Right ventricle myocardium inferior (tissue), 1 donor: ENCODE measurements around the gene HKDC1. TPM values are rescaled to one million over a fixed set of nuclear protein-coding genes. Genes with fewer than 3 reads are reported as not detected.
"Not testable (repeated sequence)": the region's sequence is repeated elsewhere in the genome, so short reads cannot be mapped to it uniquely, and the experiment has no call there.

Source experiments
- ATAC-seq: fragments of 200-7000 bp; cut with Tn5 transposase; one replicate; pipeline ENCODE4 v1.9.1; 2020; ENCODE audit warnings: mild to moderate bottlenecking, moderate library complexity
- DNase-seq: peaks from one replicate; pipeline ENCODE4 v3.0.0; 2021; ENCODE audit errors: missing footprints
- intact Hi-C: fragments of 100-400 bp; cut with DNase I; formaldehyde crosslinking; loops from one replicate; pipeline ENCODE4 v1.11.0; 2022
- total RNA-seq: library from RNA; stranded (reverse); fragmentation: NEBNext Ultra II Directional; extraction: Animal tissue kit (Norgen Biotek cat#: 25700); gene quantifications from one replicate; pipeline ENCODE4 v1.2.1, GENCODE V29; 2021
- donor health status: DM: no; HTN: yes; CAD: no; lungs with severe emphysema.

Gene HKDC1
- total RNA-seq, 1 donor from 2014 or later = not detected

DNA sequence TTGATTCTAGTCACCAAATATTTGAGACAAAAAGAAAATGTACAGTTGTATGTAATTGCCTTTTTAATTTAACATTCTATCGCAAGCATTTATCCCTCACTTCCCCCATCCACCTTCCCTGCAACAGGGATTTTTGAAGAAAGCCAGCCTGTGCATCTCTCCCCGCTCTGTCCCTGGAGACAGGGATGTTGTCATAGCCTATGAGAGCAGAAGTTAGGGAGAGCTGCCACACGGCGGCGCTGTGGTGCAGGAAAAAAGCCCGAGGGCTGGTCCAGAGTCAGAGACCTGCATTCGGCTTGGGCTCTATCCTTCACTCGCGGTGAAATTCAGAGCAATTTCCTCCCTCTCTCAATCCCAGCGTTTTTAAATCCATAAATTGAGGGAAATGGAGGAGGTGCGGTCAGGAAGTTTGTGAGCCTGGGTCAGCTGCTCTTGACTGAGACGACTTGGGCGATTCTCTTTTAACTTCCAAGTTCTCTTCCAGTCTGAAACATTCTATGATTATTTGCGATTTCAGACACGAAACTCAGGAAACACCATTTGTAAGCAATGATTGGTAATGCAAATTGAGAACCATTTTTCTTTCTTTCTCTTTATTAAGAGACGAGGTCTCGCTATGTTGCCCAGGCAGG is 17.5 kb downstream of the HKDC1 start:
- intact Hi-C loops = loop anchor here (1.0 to 5.0 kb wide), 3 partner anchors 80 to 175 kb away; no protein-coding TSS in a partner anchor
- DNase-seq = peak; percentile 93
- ATAC-seq = peak; percentile 97

DNA sequence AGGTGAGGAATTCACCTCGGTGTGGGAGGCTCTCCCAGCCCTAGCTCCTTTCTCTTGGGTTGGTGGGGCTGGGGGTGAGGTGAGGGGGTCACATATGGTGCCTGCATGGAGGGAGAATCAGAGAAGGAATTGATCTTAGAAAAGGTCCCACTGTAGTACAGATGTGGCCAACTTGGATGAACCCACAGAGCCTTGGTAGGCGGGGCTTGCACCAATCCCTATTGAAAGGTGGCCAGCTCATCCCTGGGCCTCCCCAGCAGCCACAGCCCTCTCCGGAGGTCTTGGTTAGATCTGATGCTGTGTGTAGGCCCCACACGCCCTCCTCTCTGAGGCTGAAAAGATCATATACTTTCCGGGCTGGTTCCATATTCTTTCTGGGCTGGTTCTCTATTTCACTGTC is 19.0 kb downstream of the HKDC1 start:
- no peak for ATAC-seq
- DNase-seq = no peak
- intact Hi-C loops = loop anchor here (5.0 kb wide), 2 partner anchors 78 to 173 kb away; no protein-coding TSS in a partner anchor

- intact Hi-C loops = loop anchor here (5.0 kb wide), 2 partner anchors 77 to 172 kb away; no protein-coding TSS in a partner anchor
- ATAC-seq (no peak), DNase-seq (no peak)
These were observed 19.8 kb downstream of the HKDC1 start for GRCh38 chr10:69239816-69240434.

DNA sequence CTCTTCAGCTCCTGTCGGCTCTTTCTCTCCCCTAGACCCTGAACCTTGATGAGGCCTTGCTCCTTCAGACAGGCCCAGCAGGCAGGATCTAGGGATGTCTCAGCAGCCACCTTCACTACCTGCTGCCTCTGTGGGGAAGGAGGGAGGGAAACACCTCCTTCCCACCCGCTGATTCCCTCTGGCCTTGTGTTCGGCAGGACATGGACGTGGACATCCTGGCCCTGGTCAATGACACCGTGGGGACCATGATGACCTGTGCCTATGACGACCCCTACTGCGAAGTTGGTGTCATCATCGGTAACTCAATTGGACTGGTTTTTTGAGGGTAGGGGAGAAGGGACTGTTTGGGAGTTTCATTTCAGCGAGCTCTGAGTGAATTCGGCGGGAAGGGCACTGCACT is 20.3 kb downstream of the HKDC1 start:
- no peak for ATAC-seq
- intact Hi-C loops = no loop called here
- DNase-seq = no peak

DNA sequence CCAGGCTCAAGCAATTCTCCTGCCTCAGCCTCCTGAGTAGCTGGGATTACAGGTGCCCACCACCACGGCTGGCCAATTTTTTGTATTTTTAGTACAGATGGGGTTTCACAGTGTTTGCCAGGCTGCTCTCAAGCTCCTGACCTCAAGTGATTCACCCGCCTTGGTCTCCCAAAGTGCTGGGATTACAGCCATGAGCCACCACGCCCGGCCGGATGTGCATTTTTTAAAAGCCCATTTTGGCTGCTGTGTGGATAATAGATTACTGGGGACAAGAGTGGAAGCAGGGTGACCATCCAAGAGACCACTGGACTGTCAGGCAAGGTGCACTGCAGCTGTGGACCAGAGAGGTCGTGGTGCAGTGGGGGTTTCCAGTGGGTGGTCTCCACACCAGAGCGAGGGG is 21.4 kb downstream of the HKDC1 start:
- ATAC-seq = no peak
- DNase-seq = no peak
- intact Hi-C loops = no loop called here

GRCh38 chr10:69242040-69242851 is 22.1 kb downstream of the HKDC1 start:
- ATAC-seq (no peak), DNase-seq (no peak)
- intact Hi-C loops = no loop called here

DNA sequence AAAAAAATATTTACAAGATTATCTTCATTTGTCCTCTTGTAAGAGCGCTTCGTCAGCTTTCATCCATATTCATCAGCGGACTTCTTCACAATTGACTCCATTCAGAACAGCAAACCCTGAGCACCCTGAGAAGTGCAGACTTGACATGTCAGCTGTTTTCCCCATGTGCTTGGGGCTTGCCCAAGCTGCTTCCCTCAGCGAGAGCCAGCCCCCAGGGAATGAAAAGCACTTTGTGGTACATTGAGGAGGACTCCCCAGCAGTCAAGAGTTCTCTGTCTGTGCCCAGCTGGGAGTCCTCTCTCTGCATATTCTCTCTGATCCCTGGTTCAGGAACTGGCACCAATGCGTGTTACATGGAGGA is 22.7 kb downstream of the HKDC1 start:
- intact Hi-C loops = no loop called here
- DNase-seq (no peak), ATAC-seq (no peak)

GRCh38 chr10:69243817-69244216 is 23.7 kb downstream of the HKDC1 start:
- DNase-seq (no peak), ATAC-seq (no peak)
- intact Hi-C loops = no loop called here

DNA sequence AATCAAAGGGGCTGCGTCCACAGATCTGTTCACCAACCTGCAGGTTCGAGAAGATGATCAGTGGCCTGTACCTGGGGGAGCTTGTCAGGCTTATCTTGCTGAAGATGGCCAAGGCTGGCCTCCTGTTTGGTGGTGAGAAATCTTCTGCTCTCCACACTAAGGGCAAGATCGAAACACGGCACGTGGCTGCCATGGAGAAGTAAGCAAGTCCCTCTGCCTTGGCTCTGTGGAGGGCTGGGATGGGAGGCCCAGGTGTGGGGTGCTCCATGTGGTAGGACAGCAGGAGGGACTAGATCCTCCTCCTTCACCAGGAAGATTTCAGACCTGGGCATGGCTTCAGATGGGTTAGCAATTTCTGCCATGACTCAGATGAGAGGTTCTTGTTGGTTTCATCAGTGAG is 25.9 kb downstream of the HKDC1 start:
- DNase-seq = no peak
- intact Hi-C loops = no loop called here

DNA sequence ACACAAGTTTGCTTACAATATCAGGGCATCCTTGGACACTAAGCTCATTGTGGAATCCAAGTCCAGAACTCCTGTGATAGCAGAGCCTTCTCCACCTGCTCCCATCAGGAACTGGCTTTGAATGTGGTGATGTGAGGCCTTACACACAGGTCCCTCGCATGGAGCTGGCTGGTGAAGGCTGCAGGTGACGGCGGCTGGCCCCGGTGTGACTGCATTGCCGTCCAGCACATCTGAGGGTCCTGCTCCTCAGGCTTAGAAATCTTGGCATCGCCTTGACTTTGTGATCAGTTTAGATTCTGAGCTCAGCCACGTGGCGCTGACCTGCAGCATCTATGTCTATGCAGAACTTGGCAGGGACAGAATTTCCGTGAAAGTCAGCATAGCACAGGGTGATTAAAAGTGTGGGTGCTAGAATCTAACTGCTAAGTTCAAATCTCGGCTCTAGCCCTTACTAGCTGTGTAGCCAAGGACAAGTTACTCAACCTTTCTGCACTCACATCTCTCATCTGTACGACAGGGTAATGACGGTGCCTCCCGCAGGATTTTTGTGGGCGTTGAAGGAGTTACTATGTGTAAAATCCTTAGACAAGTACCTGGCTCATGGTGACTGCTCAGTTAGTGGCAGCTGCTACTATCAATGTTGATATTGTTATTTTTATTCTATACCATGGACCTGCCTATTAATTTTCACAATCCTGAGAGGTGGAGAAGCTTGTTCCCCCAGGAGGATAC is 26.6 kb downstream of the HKDC1 start:
- ATAC-seq = no peak
- no peak for DNase-seq
- intact Hi-C loops = no loop called here

More for the DNA sequence above, 25.9 kb downstream of the HKDC1 start:
- no peak for ATAC-seq

DNA sequence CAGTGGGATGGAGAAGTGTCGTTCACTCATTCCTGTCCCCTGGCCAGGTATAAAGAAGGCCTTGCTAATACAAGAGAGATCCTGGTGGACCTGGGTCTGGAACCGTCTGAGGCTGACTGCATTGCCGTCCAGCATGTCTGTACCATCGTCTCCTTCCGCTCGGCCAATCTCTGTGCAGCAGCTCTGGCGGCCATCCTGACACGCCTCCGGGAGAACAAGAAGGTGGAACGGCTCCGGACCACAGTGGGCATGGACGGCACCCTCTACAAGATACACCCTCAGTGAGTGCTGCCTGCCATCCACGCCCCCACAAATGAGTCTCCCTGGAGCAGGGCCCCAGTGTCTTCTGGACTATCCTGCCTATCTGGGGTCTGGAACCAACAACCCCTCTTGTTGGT is 27.2 kb downstream of the HKDC1 start:
- no peak for ATAC-seq
- no peak for DNase-seq
- intact Hi-C loops = no loop called here

DNA sequence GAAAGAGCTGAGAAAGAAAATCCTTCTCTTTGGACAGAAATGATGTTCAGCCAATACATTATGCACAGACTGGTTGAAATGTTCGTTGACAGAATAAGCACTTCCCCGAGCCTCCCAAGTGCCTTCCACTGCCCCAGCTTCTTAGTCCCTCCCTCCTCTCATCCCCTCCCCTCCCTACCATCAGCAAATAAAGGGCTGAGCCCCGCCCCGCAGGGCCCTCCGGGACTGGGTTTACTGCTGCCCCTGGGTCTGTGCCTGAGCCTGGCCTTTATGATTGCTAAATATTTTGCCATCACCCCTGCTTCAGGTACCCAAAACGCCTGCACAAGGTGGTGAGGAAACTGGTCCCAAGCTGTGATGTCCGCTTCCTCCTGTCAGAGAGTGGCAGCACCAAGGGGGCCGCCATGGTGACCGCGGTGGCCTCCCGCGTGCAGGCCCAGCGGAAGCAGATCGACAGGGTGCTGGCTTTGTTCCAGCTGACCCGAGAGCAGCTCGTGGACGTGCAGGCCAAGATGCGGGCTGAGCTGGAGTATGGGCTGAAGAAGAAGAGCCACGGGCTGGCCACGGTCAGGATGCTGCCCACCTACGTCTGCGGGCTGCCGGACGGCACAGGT is 28.1 kb downstream of the HKDC1 start:
- ATAC-seq (no peak), DNase-seq (no peak)
- intact Hi-C loops = no loop called here

GRCh38 chr10:69250041-69250440 is 29.9 kb downstream of the HKDC1 start:
- ATAC-seq = no peak
- DNase-seq = no peak
- intact Hi-C loops = no loop called here

DNA sequence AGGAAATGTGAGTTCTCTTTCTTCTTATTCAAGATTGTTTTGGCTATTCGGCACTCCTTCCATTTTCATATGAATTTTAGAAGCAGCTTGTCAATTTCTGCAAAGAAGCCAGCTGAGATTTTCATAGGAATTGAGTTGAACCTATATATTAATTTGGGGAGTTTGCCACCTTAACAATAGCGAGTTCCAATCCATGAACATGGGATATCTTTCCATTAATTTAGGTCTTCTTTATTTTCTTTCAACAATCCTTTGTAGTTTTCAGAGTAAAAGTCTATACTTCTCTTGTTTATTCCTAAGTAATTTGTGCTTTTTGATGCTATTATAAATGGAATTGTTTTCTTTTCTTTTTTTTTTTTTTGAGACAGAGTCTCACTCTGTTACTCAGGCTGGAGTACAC is 31.3 kb downstream of the HKDC1 start:
- ATAC-seq, intact Hi-C loops, DNase-seq: not testable (repeated sequence)

- intact Hi-C loops = no loop called here
- no peak for ATAC-seq
- no peak for DNase-seq
These were observed 33.0 kb downstream of the HKDC1 start for GRCh38 chr10:69253171-69253570.

- ATAC-seq = no peak
- intact Hi-C loops = no loop called here
- no peak for DNase-seq
These were observed 34.7 kb downstream of the HKDC1 start for GRCh38 chr10:69254877-69255276.

GRCh38 chr10:69259547-69260243 is 39.6 kb downstream of the HKDC1 start:
- intact Hi-C loops = no loop called here
- ATAC-seq = no peak
- DNase-seq = no peak

DNA sequence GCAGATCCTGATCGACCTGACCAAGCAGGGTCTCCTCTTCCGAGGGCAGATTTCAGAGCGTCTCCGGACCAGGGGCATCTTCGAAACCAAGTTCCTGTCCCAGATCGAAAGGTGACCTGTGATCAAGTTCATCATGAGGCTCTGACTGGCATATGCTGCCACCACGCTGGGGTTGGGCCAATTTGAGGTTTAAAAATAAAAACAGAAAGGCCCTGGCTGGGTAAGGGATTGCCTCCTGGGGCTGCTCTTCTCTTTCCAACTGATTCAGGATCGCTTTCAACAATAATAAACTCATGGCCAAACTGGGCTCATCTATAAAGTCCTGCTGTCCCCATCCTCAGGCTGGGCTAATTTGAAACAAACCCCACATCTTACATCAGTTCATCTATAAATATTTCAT is 41.1 kb downstream of the HKDC1 start:
- intact Hi-C loops = loop anchor here (1.0 kb wide), 1 partner anchor 21 kb away; no protein-coding TSS in a partner anchor
- ATAC-seq (no peak), DNase-seq (no peak)
